Activated T-cell treated with anti-CD3 and anti-CD28 coated beads, Interleukin-2, amount 50 U/mL, for 72 hours (primary cell): ENCODE results near the gene NADK. TPM values are rescaled to one million over a fixed set of nuclear protein-coding genes. Genes with fewer than 3 reads are reported as not detected.

Experiments used
- ATAC-seq, 2 donors: fragments of 150-1000 bp; cut with Tn5 transposase; replicated peaks in 1 of 2; 2 replicates each; pipeline ENCODE4 v1.10.0; 2021; ENCODE audit warnings: moderate library complexity in 2 of 2, mild to moderate bottlenecking in 1 of 2
- DNase-seq, 2 donors: peaks; one replicate each; pipeline ENCODE4 v3.0.0; 2021 to 2022; ENCODE audit warnings: mixed read lengths in 1 of 2
- H3K27ac Mint-ChIP-seq: one replicate; pipeline ENCODE4 v1.8.0; 2022; ENCODE audit warnings: mild to moderate bottlenecking, moderate library complexity, mixed read lengths
- H3K27me3 Mint-ChIP-seq: one replicate; pipeline ENCODE4 v1.8.0; 2022; ENCODE audit warnings: low read depth, mixed read lengths
- H3K36me3 Mint-ChIP-seq, 2 donors: one replicate each; pipeline ENCODE4 v1.8.0; 2022; ENCODE audit warnings: mixed read lengths in 2 of 2, mild to moderate bottlenecking in 1 of 2; ENCODE audit not compliant: insufficient read depth in 2 of 2
- H3K4me1 Mint-ChIP-seq: one replicate; pipeline ENCODE4 v1.8.0; 2022; ENCODE audit warnings: low read depth, mixed read lengths
- H3K4me3 Mint-ChIP-seq, 2 donors: one replicate each; pipeline ENCODE4 v1.8.0; 2022; ENCODE audit warnings: mild to moderate bottlenecking in 2 of 2, mixed read lengths in 2 of 2, moderate library complexity in 2 of 2
- H3K9me3 Mint-ChIP-seq, 2 donors: one replicate each; pipeline ENCODE4 v1.8.0; 2022; ENCODE audit warnings: mixed read lengths in 2 of 2
- total RNA-seq, 2 donors: library from RNA; stranded (reverse); gene quantifications; one replicate each; pipeline ENCODE4 v1.2.3, GENCODE V29; 2022

Gene NADK
- total RNA-seq, 2 donors from 2014 or later: 54.0 to 54.5 TPM

DNA sequence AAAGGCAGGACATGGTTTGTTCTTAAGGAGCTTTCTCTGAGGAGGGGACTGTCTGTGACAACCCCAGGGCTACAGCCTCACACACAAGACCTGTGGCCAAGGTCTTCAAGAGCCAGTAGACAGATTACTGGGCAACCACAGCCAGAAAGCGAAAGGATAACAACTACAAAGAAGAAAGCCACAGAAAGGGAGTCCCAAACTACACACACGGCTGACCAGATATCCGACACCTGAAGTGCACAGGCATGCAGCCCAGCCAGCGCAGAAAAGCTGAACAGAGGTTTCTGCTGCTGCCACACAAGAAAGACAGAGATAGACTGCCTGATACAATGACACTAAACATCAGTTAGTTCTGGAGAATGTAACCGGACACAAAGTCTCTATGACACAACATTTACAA, 21.4 kb upstream of the NADK start:
- no peaks in the 10 kb centered on the region for H3K27me3 Mint-ChIP-seq
- H3K27ac Mint-ChIP-seq: no peak overlapping the region
- peaks cover 20% of the 10 kb centered on the region for H3K4me1 Mint-ChIP-seq
- peaks cover 13 to 23% of the 10 kb centered on the region in 2 donors for H3K36me3 Mint-ChIP-seq
- no peak overlapping the region for H3K4me3 Mint-ChIP-seq
- DNase-seq: no peak
- peak in 1 of 2 donors; percentile 26 for ATAC-seq
- no peaks in the 10 kb centered on the region for H3K9me3 Mint-ChIP-seq

GRCh38 chr1:1797731-1798341, 19.6 kb upstream of the NADK start:
- Mint-ChIP-seq H3K4me1 (peaks cover 25% of the 10 kb centered on the region), H3K36me3 (peaks cover 7 to 23% of the 10 kb centered on the region in 2 donors), H3K4me3 (no peak overlapping the region), H3K9me3 (no peaks in the 10 kb centered on the region), H3K27ac (peak overlapping the region; percentile 63), H3K27me3 (no peaks in the 10 kb centered on the region)
- DNase-seq (no peak), ATAC-seq (no peak)

GRCh38 chr1:1796466-1796865, 18.2 kb upstream of the NADK start:
- peaks cover 8 to 22% of the 10 kb centered on the region in 2 donors for H3K36me3 Mint-ChIP-seq

GRCh38 chr1:1794999-1795398, 16.7 kb upstream of the NADK start:
- Mint-ChIP-seq H3K4me1 (peaks cover 11% of the 10 kb centered on the region), H3K27me3 (no peaks in the 10 kb centered on the region), H3K36me3 (peaks cover 9 to 25% of the 10 kb centered on the region in 2 donors), H3K9me3 (no peaks in the 10 kb centered on the region), H3K27ac (peak overlapping the region; percentile 2), H3K4me3 (no peak overlapping the region)
- no peak for DNase-seq
- no peak for ATAC-seq

More at GRCh38 chr1:1796466-1796865, 18.2 kb upstream of the NADK start:
- Mint-ChIP-seq H3K9me3 (no peaks in the 10 kb centered on the region), H3K4me3 (no peak overlapping the region), H3K27me3 (no peaks in the 10 kb centered on the region), H3K4me1 (peaks cover 15% of the 10 kb centered on the region), H3K27ac (no peak overlapping the region)
- peak in 1 of 2 donors; percentile 27 for ATAC-seq
- DNase-seq: no peak

- peaks cover 14 to 32% of the 10 kb centered on the region in 2 donors for H3K36me3 Mint-ChIP-seq
- no peak for ATAC-seq
- no peak for DNase-seq
- no peak overlapping the region for H3K4me3 Mint-ChIP-seq
- peaks cover 6% of the 10 kb centered on the region for H3K4me1 Mint-ChIP-seq
- no peak overlapping the region for H3K27ac Mint-ChIP-seq
- no peaks in the 10 kb centered on the region for H3K27me3 Mint-ChIP-seq
- H3K9me3 Mint-ChIP-seq: no peaks in the 10 kb centered on the region
Observed at GRCh38 chr1:1793481-1794244, 15.4 kb upstream of the NADK start.

DNA sequence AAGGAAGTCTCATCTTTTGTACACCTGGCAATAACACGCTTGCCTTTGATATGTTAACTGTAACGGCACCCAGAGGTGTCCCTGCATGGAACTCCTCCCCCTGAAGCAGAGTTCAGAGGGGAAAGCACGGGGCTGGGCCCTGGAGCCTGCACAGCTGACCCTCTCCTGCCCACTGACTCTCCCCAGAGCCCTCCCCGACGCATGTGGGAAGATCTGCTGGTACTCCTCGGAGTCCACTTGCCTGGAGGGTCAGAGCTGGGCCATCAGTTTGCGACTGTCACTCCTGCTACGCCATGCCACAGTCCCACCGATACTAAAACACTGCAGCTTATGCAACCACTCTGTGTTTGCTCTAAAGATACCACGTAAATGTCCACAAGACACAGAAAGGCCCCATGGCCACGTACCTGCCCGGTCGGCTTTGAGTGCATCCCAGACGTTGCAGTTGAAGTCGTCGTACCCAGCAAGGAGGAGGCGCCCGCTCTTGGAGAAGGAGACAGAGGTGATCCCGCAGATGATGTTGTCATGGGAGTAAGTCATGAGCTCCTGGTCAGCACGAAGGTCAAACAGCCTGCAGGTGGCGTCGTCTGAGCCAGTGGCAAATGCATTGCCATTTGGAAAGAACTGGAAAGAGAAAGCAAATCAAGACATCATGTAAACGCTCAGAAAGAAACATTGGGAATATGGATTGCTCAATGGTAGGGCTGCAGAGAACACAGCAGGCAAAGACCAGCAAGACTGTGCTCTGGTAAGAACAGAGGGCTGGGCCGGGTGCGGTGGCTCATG, 10.6 kb upstream of the NADK start:
- H3K27me3 Mint-ChIP-seq: no peaks in the 10 kb centered on the region
- peaks cover 12 to 42% of the 10 kb centered on the region in 2 donors for H3K36me3 Mint-ChIP-seq
- H3K9me3 Mint-ChIP-seq: no peaks in the 10 kb centered on the region
- no peak overlapping the region for H3K27ac Mint-ChIP-seq
- ATAC-seq: no peak
- H3K4me3 Mint-ChIP-seq: no peak overlapping the region
- DNase-seq: no peak
- H3K4me1 Mint-ChIP-seq: peaks cover 6% of the 10 kb centered on the region

- DNase-seq: no peak
- Mint-ChIP-seq H3K4me3 (no peak overlapping the region), H3K9me3 (no peaks in the 10 kb centered on the region), H3K27me3 (no peaks in the 10 kb centered on the region), H3K36me3 (peaks cover 10 to 36% of the 10 kb centered on the region in 2 donors), H3K4me1 (peaks cover 6% of the 10 kb centered on the region), H3K27ac (no peak overlapping the region)
- ATAC-seq: no peak
Observed at GRCh38 chr1:1788136-1788535, 9.9 kb upstream of the NADK start.

- peaks cover 10 to 32% of the 10 kb centered on the region in 2 donors for H3K36me3 Mint-ChIP-seq
- H3K9me3 Mint-ChIP-seq: no peaks in the 10 kb centered on the region
- DNase-seq (no peak), ATAC-seq (no peak)
- no peak overlapping the region for H3K4me3 Mint-ChIP-seq
- no peak overlapping the region for H3K27ac Mint-ChIP-seq
- H3K27me3 Mint-ChIP-seq: no peaks in the 10 kb centered on the region
- H3K4me1 Mint-ChIP-seq: peaks cover 11% of the 10 kb centered on the region
Observed at GRCh38 chr1:1786836-1787605, 8.8 kb upstream of the NADK start.

- Mint-ChIP-seq H3K4me1 (peaks cover 24% of the 10 kb centered on the region), H3K27me3 (no peaks in the 10 kb centered on the region), H3K4me3 (no peak overlapping the region), H3K27ac (no peak overlapping the region), H3K9me3 (no peaks in the 10 kb centered on the region), H3K36me3 (peaks cover 8 to 27% of the 10 kb centered on the region in 2 donors)
- no peak for DNase-seq
- ATAC-seq: no peak
Observed at GRCh38 chr1:1785666-1786065, 7.4 kb upstream of the NADK start.

- peaks cover 8 to 21% of the 10 kb centered on the region in 2 donors for H3K36me3 Mint-ChIP-seq
- H3K27ac Mint-ChIP-seq: no peak overlapping the region
- no peak for DNase-seq
- ATAC-seq: no peak
- no peaks in the 10 kb centered on the region for H3K9me3 Mint-ChIP-seq
- H3K4me1 Mint-ChIP-seq: peaks cover 31% of the 10 kb centered on the region
- H3K4me3 Mint-ChIP-seq: no peak overlapping the region
- no peaks in the 10 kb centered on the region for H3K27me3 Mint-ChIP-seq
Observed at GRCh38 chr1:1784933-1785332, 6.7 kb upstream of the NADK start.

- Mint-ChIP-seq H3K27ac (peak overlapping the region; percentile 72), H3K4me3 (peak overlapping the region; percentile 49 to 53)
- no peak for ATAC-seq
Observed at GRCh38 chr1:1783320-1783719, 5.0 kb upstream of the NADK start.

GRCh38 chr1:1782399-1783221, 4.3 kb upstream of the NADK start:
- H3K27me3 Mint-ChIP-seq: no peaks in the 10 kb centered on the region
- H3K4me1 Mint-ChIP-seq: peaks cover 41% of the 10 kb centered on the region
- ATAC-seq: no peak
- peak in 1 of 2 donors; percentile 27 for DNase-seq
- H3K9me3 Mint-ChIP-seq: no peaks in the 10 kb centered on the region
- peaks cover 3 to 13% of the 10 kb centered on the region in 2 donors for H3K36me3 Mint-ChIP-seq
- peak overlapping the region; percentile 58 to 59 for H3K4me3 Mint-ChIP-seq
- H3K27ac Mint-ChIP-seq: peak overlapping the region; percentile 72

More at GRCh38 chr1:1783320-1783719, 5.0 kb upstream of the NADK start:
- H3K36me3 Mint-ChIP-seq: peaks cover 3 to 15% of the 10 kb centered on the region in 2 donors
- H3K27me3 Mint-ChIP-seq: no peaks in the 10 kb centered on the region
- H3K4me1 Mint-ChIP-seq: peaks cover 41% of the 10 kb centered on the region
- no peaks in the 10 kb centered on the region for H3K9me3 Mint-ChIP-seq
- DNase-seq: no peak
